Adrenal gland (tissue), 12 donors: ENCODE results near the gene FOXJ2. TPM values are rescaled to one million over a fixed set of nuclear protein-coding genes. Genes with fewer than 3 reads are reported as not detected.
"Not testable (repeated sequence)": the region's sequence is repeated elsewhere in the genome, so short reads cannot be mapped to it uniquely, and the experiment has no call there.

Source experiments
- DNase-seq, 7 donors: peaks; one replicate each; pipeline ENCODE4 v3.0.0-alpha.2; 2019 to 2020
- H3K27ac ChIP-seq, 5 donors: fragments of 200-600 bp; sonication (generic) in 4 of 5; 1 replicate in 3 of 5; 2 replicates in 2 of 5; pipeline versions ENCODE4 v1.5.1 to v1.8.0; 2016 to 2020; ENCODE audit warnings: mild to moderate bottlenecking in 1 of 5
- H3K27me3 ChIP-seq: fragments of 200-600 bp; 2 replicates; pipeline ENCODE4 v1.8.0; 2021
- H3K36me3 ChIP-seq, 2 donors: fragments of 200-600 bp; replicated peaks in 1 of 2; 1 replicate in 1 of 2; 2 replicates in 1 of 2; pipeline versions ENCODE4 v1.5.1 to v1.8.0; 2018 to 2022
- H3K4me1 ChIP-seq, 2 donors: fragments of 200-600 bp; replicated peaks in 1 of 2; 1 replicate in 1 of 2; 2 replicates in 1 of 2; pipeline versions ENCODE4 v1.5.1 to v1.8.0; 2018 to 2021
- H3K4me3 ChIP-seq, 4 donors: fragments of 200-600 bp; sonication (generic) in 3 of 4; one replicate each; pipeline ENCODE4 v1.5.1; 2016 to 2018
- H3K9me3 ChIP-seq, 3 donors: fragments of 200-600 bp; sonication (generic) in 1 of 3; replicated peaks in 1 of 3; 1 replicate in 2 of 3; 2 replicates in 1 of 3; pipeline versions ENCODE4 v1.5.1 to v1.8.0; 2016 to 2021
- POLR2A ChIP-seq, 2 donors: fragments of 450-650 bp; IDR thresholded peaks; one replicate each; pipeline ENCODE4 v1.6.1; 2017; ENCODE audit warnings: antibody characterized with exemption in 2 of 2, mild to moderate bottlenecking in 2 of 2, moderate library complexity in 1 of 2
- WGBS, 4 donors: extraction: QIAGEN DNeasy Blood & Tissue Kit in 2 of 4; methylation state at CpG; one replicate each; pipeline versions ENCODE4 v1.1.5 to v1.1.7; 2013 to 2017; 5-methylcytosine and 5-hydroxymethylcytosine counted together
- intact Hi-C, 2 donors: fragments of 100-400 bp; cut with DNase I; formaldehyde crosslinking; loops; one replicate each; pipeline versions ENCODE4 v1.14.1 to v1.15.0; 2022 to 2023
- polyA plus RNA-seq, 3 donors: library from polyadenylated mRNA; stranded (reverse); fragments of 200-250 nt in 2 of 3; fragments of 350-450 nt in 1 of 3; fragmentation: Illumina TruSeq in 1 of 3; extraction: RNeasy Lipid Tissue Mini Kit (QIAGEN cat#74804) in 1 of 3; gene quantifications; one replicate each; pipeline ENCODE4 v1.2.3, GENCODE V29; 2013 to 2014
- total RNA-seq, 9 donors: library from RNA; depleted of rRNA in 4 of 9; stranded (reverse); fragments of >200 nt in 4 of 9; fragments of 120-200 nt in 1 of 9; fragmentation: NEBNext Ultra II Directional in 1 of 9; extraction: Animal tissue kit (Norgen Biotek cat#: 25700) in 1 of 9; gene quantifications; one replicate each; pipeline versions ENCODE4 v1.1.0 to v1.2.4, GENCODE V29; 2013 to 2023
- TF ChIP-seq, protein P1 (sequence below), 6 experiments: fragments of 450-650 bp in 4 of 6; fragments of 200-600 bp in 2 of 6; sonication (generic) in 1 of 6; IDR thresholded peaks; 1 replicate in 5 of 6; 2 replicates in 1 of 6; pipeline versions ENCODE4 v1.5.1 to v1.8.0; 2016 to 2021; ENCODE audit warnings: antibody characterized with exemption in 6 of 6, mild to moderate bottlenecking in 2 of 6, moderate library complexity in 1 of 6
- donor health status: healthy with polysubstance abuse.
- donor health status: Bipolar disorder and iron deficiency.
- donor health status: DM: yes; HTN: yes; CAD: no.
- donor health status: DM: no; HTN: no; CAD: no.
- donor health status: DM: no; HTN: no; CAD: no.
- donor health status: DM: yes; HTN: yes; CAD: no.

FOXJ2 gene
- total and polyA plus RNA-seq, 12 donors = 7.1 to 20.8 (median 12.8) TPM

GRCh38 chr12:8082808-8083100 lies 50.2 kb downstream of the FOXJ2 start:
- H3K4me1 ChIP-seq = peaks cover 15 to 40% of the 10 kb centered on the region in 2 donors
- H3K27ac ChIP-seq = peak overlapping the region in 4 of 5 donors; percentile 82 to 98 (median 92)
- DNase-seq = no peak
- no peaks in the 10 kb centered on the region for H3K27me3 ChIP-seq
- no peaks in the 10 kb centered on the region for H3K9me3 ChIP-seq
- H3K36me3 ChIP-seq = no peaks in the 10 kb centered on the region
- peak overlapping the region in 2 of 4 donors; percentile 74 to 85 for H3K4me3 ChIP-seq
- WGBS, 4 donors = 2 to 6% (median 4%) methylated on average over 4 of the region's 4 CpGs
- intact Hi-C loops = no loop called here
- no peak for TF ChIP-seq POLR2A (IDR thresholded peaks at IDR 0.05)
- TF ChIP-seq, protein P1, sequence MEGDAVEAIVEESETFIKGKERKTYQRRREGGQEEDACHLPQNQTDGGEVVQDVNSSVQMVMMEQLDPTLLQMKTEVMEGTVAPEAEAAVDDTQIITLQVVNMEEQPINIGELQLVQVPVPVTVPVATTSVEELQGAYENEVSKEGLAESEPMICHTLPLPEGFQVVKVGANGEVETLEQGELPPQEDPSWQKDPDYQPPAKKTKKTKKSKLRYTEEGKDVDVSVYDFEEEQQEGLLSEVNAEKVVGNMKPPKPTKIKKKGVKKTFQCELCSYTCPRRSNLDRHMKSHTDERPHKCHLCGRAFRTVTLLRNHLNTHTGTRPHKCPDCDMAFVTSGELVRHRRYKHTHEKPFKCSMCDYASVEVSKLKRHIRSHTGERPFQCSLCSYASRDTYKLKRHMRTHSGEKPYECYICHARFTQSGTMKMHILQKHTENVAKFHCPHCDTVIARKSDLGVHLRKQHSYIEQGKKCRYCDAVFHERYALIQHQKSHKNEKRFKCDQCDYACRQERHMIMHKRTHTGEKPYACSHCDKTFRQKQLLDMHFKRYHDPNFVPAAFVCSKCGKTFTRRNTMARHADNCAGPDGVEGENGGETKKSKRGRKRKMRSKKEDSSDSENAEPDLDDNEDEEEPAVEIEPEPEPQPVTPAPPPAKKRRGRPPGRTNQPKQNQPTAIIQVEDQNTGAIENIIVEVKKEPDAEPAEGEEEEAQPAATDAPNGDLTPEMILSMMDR (IDR thresholded peaks at IDR 0.05) = no peak

GRCh38 chr12:8084351-8084750 lies 51.8 kb downstream of the FOXJ2 start:
- H3K9me3 ChIP-seq, H3K4me3 ChIP-seq, DNase-seq, H3K27ac ChIP-seq, intact Hi-C loops, H3K27me3 ChIP-seq, H3K36me3 ChIP-seq: not testable (repeated sequence)
- H3K4me1 ChIP-seq = peaks cover 15 to 49% of the 10 kb centered on the region in 2 donors
- WGBS, 4 donors = 73 to 77% (median 75%) methylated on average over 3 of the region's 3 CpGs

DNA sequence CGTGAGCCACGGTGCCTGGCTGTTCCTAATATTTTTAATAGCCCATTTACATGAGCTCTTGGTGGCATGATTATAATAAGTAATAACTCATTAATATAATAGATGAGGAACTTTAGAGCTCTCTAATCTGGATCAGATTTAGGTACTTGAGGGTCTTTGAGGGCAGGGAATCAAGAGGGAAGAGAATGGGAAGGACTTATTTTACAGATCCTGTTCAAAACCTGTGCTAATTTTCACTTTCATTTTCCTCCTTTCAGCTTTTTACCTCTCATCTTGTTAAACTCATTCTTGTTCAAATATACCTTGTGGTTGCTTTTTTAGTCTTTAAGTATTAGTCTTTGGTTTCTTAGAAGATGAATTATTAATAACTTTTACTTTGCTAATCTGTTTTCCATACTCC lies 55.1 kb downstream of the FOXJ2 start:
- no peak for TF ChIP-seq POLR2A (IDR thresholded peaks at IDR 0.05)
- TF ChIP-seq, protein P1 (IDR thresholded peaks at IDR 0.05) = no peak
- Histone ChIP-seq H3K36me3 (peaks cover 0 to 34% of the 10 kb centered on the region in 2 donors), H3K27me3 (no peaks in the 10 kb centered on the region), H3K4me3 (no peak overlapping the region), H3K27ac (no peak overlapping the region), H3K9me3 (no peaks in the 10 kb centered on the region), H3K4me1 (peaks cover 5 to 38% of the 10 kb centered on the region in 2 donors)
- intact Hi-C loops = no loop called here
- DNase-seq = no peak
- WGBS, 4 donors = 81 to 100% (median 88%) methylated on average over 2 of the region's 2 CpGs

- H3K4me3 ChIP-seq = no peak overlapping the region
- no peak for TF ChIP-seq POLR2A (IDR thresholded peaks at IDR 0.05)
- TF ChIP-seq, protein P1 (IDR thresholded peaks at IDR 0.05) = no peak
- peaks cover 0 to 43% of the 10 kb centered on the region in 2 donors for H3K36me3 ChIP-seq
- H3K4me1 ChIP-seq = peaks cover 0 to 29% of the 10 kb centered on the region in 2 donors
- H3K27ac ChIP-seq = no peak overlapping the region
- no peaks in the 10 kb centered on the region for H3K27me3 ChIP-seq
- intact Hi-C loops = no loop called here
- no peaks in the 10 kb centered on the region for H3K9me3 ChIP-seq
- 71 to 84% (median 79%) methylated on average over 3 of the region's 3 CpGs for WGBS, 4 donors
- no peak for DNase-seq
These were observed 56.1 kb downstream of the FOXJ2 start for GRCh38 chr12:8088574-8088973.

DNA sequence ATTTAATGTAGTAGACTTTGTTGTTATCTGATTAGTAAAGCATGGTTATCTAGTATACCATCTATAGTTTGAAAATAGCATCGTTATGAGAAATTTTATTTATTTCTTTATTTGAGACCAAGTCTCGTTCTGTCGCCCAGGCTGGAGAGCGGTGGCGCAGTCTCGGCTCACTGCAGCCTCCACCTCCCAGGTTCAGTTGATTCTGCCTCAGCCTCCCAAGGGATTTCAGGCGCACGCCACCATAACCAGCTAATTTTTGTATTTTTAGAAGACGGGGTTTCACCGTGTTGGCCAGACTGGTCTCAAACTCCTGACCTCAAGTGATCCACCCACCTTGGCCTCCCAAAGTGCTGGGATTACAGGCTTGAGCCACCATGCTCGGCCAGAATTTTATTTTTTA lies 56.8 kb downstream of the FOXJ2 start:
- Histone ChIP-seq H3K36me3 (peaks cover 0 to 50% of the 10 kb centered on the region in 2 donors), H3K4me1 (peaks cover 0 to 22% of the 10 kb centered on the region in 2 donors)
- H3K27me3 ChIP-seq, H3K27ac ChIP-seq, DNase-seq, H3K9me3 ChIP-seq, intact Hi-C loops, H3K4me3 ChIP-seq: not testable (repeated sequence)
- WGBS, 4 donors = 90 to 94% (median 93%) methylated on average over 11 of the region's 11 CpGs
